Uterus (tissue), 4 donors: ENCODE data around the gene SPON1. TPM values are rescaled to one million over a fixed set of nuclear protein-coding genes. Genes with fewer than 3 reads are reported as not detected.

ENCODE experiments used
- DNase-seq, 2 donors: peaks; one replicate each; pipeline ENCODE4 v3.0.0-alpha.2; 2019 to 2020
- H3K27ac ChIP-seq, 2 donors: fragments of 200-600 bp; sonication (generic); 1 replicate in 1 of 2; 2 replicates in 1 of 2; pipeline ENCODE4 v1.5.1; 2016 to 2018
- H3K27me3 ChIP-seq, 2 donors: fragments of 200-600 bp; sonication (generic); one replicate each; pipeline ENCODE4 v1.5.1; 2018 to 2019; ENCODE audit warnings: control low read depth in 1 of 2
- H3K36me3 ChIP-seq, 2 donors: fragments of 200-600 bp; sonication (generic); one replicate each; pipeline ENCODE4 v1.5.1; 2019; ENCODE audit warnings: control low read depth in 1 of 2
- H3K4me1 ChIP-seq, 2 donors: fragments of 200-600 bp; sonication (generic); one replicate each; pipeline ENCODE4 v1.5.1; 2018 to 2019; ENCODE audit warnings: control low read depth in 1 of 2
- H3K4me3 ChIP-seq, 2 donors: fragments of 200-600 bp; sonication (generic); 1 replicate in 1 of 2; 2 replicates in 1 of 2; pipeline ENCODE4 v1.5.1; 2018 to 2019; ENCODE audit warnings: mild to moderate bottlenecking in 1 of 2
- H3K9me3 ChIP-seq, 2 donors: fragments of 200-600 bp; sonication (generic); one replicate each; pipeline ENCODE4 v1.5.1; 2019; ENCODE audit warnings: control low read depth in 1 of 2
- CTCF ChIP-seq, 4 experiments: fragments of 200-600 bp in 2 of 4; fragments of 450-650 bp in 2 of 4; sonication (generic) in 2 of 4; IDR thresholded peaks; one replicate each; pipeline ENCODE4 v1.5.1; 2016 to 2019; ENCODE audit warnings: antibody characterized with exemption in 4 of 4, mild to moderate bottlenecking in 2 of 4, moderate library complexity in 1 of 4
- POLR2A ChIP-seq, 2 donors: fragments of 450-650 bp; IDR thresholded peaks; one replicate each; pipeline ENCODE4 v1.6.1; 2016; ENCODE audit warnings: antibody characterized with exemption in 2 of 2, mild to moderate bottlenecking in 1 of 2, moderate library complexity in 1 of 2
- intact Hi-C: fragments of 100-400 bp; cut with DNase I; formaldehyde crosslinking; loops from one replicate; pipeline ENCODE4 v1.15.1; 2023; ENCODE audit warnings: low total_unique reads
- total RNA-seq, 4 donors: library from RNA; depleted of rRNA in 3 of 4; stranded (reverse); fragments of >200 nt in 3 of 4; gene quantifications; one replicate each; pipeline versions ENCODE4 v1.1.0 to v1.2.4, GENCODE V29; 2014 to 2023
- donor health status: DM: yes; HTN: yes; CAD: no.

SPON1 gene
- total RNA-seq, 4 donors from 2014 or later = 18.8 to 139 (median 28.8) TPM

- no peak for DNase-seq
- H3K4me1 ChIP-seq = no peaks in the 10 kb centered on the region
- intact Hi-C loops = no loop called here
- no peaks in the 10 kb centered on the region for H3K9me3 ChIP-seq
- H3K4me3 ChIP-seq = no peak overlapping the region
- H3K27ac ChIP-seq = no peak overlapping the region
- H3K27me3 ChIP-seq = no peaks in the 10 kb centered on the region
- H3K36me3 ChIP-seq = no peaks in the 10 kb centered on the region
- TF ChIP-seq POLR2A (IDR thresholded peaks at IDR 0.05) = no peak
- no peak for TF ChIP-seq CTCF (IDR thresholded peaks at IDR 0.05)
Observed at GRCh38 chr11:14259878-14260277, 297.4 kb downstream of the SPON1 start.

GRCh38 chr11:14261066-14261465 is 298.5 kb downstream of the SPON1 start:
- no peak overlapping the region for H3K4me3 ChIP-seq
- DNase-seq = no peak
- no peak overlapping the region for H3K27ac ChIP-seq
- no peak for TF ChIP-seq CTCF (IDR thresholded peaks at IDR 0.05)
- TF ChIP-seq POLR2A (IDR thresholded peaks at IDR 0.05) = no peak
- intact Hi-C loops = no loop called here
- H3K27me3 ChIP-seq = no peaks in the 10 kb centered on the region
- H3K9me3 ChIP-seq = no peaks in the 10 kb centered on the region
- H3K36me3 ChIP-seq = no peaks in the 10 kb centered on the region
- H3K4me1 ChIP-seq = no peaks in the 10 kb centered on the region

- H3K9me3 ChIP-seq = no peaks in the 10 kb centered on the region
- H3K36me3 ChIP-seq = no peaks in the 10 kb centered on the region
- no peak overlapping the region for H3K27ac ChIP-seq
- no peak for TF ChIP-seq POLR2A (IDR thresholded peaks at IDR 0.05)
- no peak for TF ChIP-seq CTCF (IDR thresholded peaks at IDR 0.05)
- H3K4me1 ChIP-seq = no peaks in the 10 kb centered on the region
- DNase-seq = no peak
- no peak overlapping the region for H3K4me3 ChIP-seq
- intact Hi-C loops = no loop called here
- H3K27me3 ChIP-seq = no peaks in the 10 kb centered on the region
Observed at GRCh38 chr11:14262271-14262846, 299.8 kb downstream of the SPON1 start.

GRCh38 chr11:14264966-14265365 is 302.4 kb downstream of the SPON1 start:
- DNase-seq = no peak
- Histone ChIP-seq H3K36me3 (no peaks in the 10 kb centered on the region), H3K27me3 (no peaks in the 10 kb centered on the region), H3K9me3 (no peaks in the 10 kb centered on the region), H3K4me3 (no peak overlapping the region), H3K27ac (no peak overlapping the region), H3K4me1 (no peaks in the 10 kb centered on the region)
- intact Hi-C loops = no loop called here
- no peak for TF ChIP-seq POLR2A (IDR thresholded peaks at IDR 0.05)
- TF ChIP-seq CTCF (IDR thresholded peaks at IDR 0.05) = no peak

GRCh38 chr11:14266622-14267021 is 304.1 kb downstream of the SPON1 start:
- TF ChIP-seq POLR2A (IDR thresholded peaks at IDR 0.05) (no peak), CTCF (IDR thresholded peaks at IDR 0.05) (no peak)
- H3K4me1 ChIP-seq = no peaks in the 10 kb centered on the region
- no peak for DNase-seq
- no peak overlapping the region for H3K27ac ChIP-seq
- intact Hi-C loops = no loop called here
- no peak overlapping the region for H3K4me3 ChIP-seq
- no peaks in the 10 kb centered on the region for H3K27me3 ChIP-seq
- H3K36me3 ChIP-seq = no peaks in the 10 kb centered on the region
- no peaks in the 10 kb centered on the region for H3K9me3 ChIP-seq
